Stimulated activated CD8-positive, alpha-beta memory T cell treated with anti-CD3 and anti-CD28 coated beads, Interleukin-2, amount 100 ng/mL, for 1 hour (primary cell): ENCODE measurements around the gene DHRSX.
"Not testable (repeated sequence)": the region's sequence is repeated elsewhere in the genome, so short reads cannot be mapped to it uniquely, and the experiment has no call there.

Experiments used
- DNase-seq, 2 donors: peaks; one replicate each; pipeline ENCODE4 v3.0.0-alpha.2; 2020; ENCODE audit warnings: low read depth in 2 of 2

The DHRSX gene

DNA sequence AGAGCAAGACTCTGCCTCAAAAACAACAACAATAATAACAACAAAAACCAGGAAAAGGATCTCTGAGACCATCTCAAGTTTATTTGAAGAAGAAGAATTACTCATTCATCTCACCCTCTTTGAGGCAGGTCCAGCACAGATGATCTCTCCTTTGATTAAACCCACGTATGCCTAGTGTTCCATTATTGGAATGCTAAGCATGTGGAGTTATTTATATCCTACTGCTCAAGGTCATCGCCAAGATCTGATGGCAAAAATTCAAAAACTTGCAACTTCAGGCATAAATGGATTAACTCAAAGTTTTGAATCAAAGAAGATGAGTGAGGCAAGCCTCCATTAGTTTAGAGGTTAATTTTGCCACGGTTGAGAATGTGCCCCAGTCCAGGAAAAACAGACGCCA, 184.2 kb downstream of the DHRSX start:
- DNase-seq: no peak

- no peak for DNase-seq
Observed at GRCh38 chrX:2315434-2315833, 185.3 kb downstream of the DHRSX start.

DNA sequence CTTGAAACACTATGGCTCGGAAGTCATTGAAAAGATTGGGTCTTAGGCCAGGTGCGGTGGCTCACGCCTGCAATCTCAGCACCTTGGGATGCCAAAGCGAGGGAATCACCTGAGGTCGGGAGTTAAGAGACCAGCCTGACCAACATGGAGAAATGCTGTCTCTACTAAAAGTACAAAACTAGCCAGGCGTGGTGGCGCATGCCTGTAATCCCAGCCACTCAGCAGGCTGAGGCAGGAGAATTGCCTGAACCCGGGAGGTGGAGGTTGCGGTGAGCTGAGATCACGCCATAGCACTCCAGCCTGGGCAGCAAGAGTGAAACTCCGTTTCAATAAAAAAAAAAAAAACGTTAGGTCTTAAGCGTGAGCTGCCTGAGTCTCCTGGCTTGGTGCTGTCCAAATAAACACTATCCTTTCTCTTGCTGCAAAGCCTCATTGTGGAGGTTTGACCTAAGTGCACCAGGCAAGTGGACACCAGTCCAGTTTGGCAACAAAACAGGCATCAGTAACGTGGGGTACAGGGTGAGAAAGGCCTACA, 185.9 kb downstream of the DHRSX start:
- no peak for DNase-seq

- no peak for DNase-seq
Observed at GRCh38 chrX:2313864-2314640, 186.7 kb downstream of the DHRSX start.

- not testable (repeated sequence) for DNase-seq
Observed at GRCh38 chrX:2312061-2312591, 188.7 kb downstream of the DHRSX start.

GRCh38 chrX:2311501-2311900, 189.3 kb downstream of the DHRSX start:
- no peak for DNase-seq

GRCh38 chrX:2301901-2302300, 198.9 kb downstream of the DHRSX start:
- DNase-seq: no peak

- DNase-seq: no peak
Observed at GRCh38 chrX:2299871-2300270, 200.9 kb downstream of the DHRSX start.

GRCh38 chrX:2286731-2287130, 214.0 kb downstream of the DHRSX start:
- no peak for DNase-seq

- no peak for DNase-seq
Observed at GRCh38 chrX:2284601-2285000, 216.2 kb downstream of the DHRSX start.

GRCh38 chrX:2284133-2284532, 216.6 kb downstream of the DHRSX start:
- no peak for DNase-seq

DNA sequence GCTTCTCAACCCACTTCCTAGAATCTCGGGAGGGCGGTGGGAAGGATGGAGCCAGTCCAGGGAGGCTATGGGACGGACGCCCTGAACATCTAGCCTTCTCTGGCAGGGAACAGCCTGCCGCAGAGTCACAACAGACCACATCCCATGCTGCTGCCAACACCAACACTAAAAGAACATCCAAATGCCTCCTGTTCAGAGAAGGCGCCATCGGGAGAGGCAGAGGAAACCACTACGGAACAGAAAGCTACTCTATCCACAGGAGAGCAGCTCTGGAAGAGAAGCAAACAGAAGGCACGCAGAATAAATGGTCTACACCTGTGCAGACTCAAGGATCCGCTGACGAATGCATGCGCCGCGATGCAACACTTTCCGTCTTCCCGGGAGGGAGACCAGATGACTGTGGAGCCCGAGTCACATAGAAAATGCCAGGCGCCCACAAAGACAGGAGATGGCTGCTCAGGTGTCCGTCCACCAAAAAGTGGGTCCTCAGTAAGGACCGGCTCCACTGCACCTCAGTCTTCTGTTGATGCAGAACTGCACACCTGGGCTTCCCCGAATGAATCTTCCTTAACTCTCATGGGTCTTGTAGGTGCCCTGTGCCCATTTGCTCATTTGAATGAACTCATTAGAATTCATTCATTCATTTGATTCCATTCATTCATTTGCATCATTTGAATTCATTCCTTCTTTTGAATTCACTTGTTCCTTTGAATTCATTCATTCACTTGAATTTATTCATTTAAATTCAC, 217.5 kb downstream of the DHRSX start:
- no peak for DNase-seq

- no peak for DNase-seq
Observed at GRCh38 chrX:2282490-2283090, 218.2 kb downstream of the DHRSX start.

DNA sequence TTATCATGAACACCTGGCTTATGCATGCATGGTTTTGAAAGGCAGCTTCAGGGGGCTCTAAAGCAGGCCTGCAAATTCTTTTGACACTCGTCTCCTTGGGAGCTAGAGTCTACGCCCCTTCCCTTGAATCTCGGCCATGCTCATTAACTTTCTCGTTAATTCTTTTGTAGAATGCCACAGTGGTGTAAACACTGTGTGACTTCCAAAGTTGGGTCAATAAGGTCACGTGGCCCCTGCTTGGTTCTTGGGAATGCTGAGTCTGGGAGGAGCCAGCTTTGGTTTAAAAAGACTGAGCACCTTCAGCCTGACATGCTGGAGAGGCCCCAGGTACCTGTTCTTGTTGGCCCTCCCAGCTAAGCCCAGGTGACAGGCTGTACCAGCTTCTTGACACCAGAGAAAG, 228.4 kb downstream of the DHRSX start:
- DNase-seq: no peak

DNA sequence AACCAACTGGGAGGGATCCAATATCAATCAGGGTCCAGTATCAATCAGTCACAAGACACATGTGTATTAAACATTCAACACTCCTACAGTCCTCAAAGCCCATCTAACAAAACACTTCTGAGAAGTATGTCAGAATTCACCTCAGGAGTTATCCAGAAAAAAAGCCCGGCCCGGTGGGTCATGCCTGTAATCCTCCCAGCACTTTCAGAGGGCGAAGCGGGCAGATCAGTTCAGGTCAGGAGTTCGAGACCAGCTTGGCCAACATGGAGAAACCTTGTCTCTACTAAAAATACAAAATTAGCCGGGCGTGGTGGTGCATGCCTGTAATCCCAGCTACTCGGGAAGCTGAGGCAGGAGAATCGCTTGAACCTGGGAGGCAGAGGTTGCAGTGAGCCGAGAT, 229.2 kb downstream of the DHRSX start:
- DNase-seq: not testable (repeated sequence)

GRCh38 chrX:2270783-2271182, 230.0 kb downstream of the DHRSX start:
- DNase-seq: not testable (repeated sequence)

DNA sequence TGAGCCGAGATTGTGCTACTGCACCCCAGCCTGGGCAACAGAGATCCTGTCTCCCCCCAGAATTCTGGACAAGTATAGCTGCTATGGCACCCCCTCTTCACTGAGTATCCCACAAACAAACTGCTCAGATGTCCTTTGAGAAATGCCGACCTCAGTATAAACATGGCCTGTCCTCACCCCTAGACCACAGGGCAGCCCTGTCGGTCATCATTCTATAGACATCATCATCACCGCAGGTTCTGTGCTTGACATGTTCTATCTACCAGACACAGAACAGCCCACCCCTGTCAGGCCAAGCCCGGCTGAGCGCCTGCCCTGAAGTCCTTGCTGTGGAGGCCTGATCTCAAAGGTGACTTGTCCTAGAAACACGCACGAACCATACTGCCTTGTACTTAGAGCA, 232.9 kb downstream of the DHRSX start:
- no peak for DNase-seq

- DNase-seq: no peak
Observed at GRCh38 chrX:2266445-2267349, 234.1 kb downstream of the DHRSX start.

DNA sequence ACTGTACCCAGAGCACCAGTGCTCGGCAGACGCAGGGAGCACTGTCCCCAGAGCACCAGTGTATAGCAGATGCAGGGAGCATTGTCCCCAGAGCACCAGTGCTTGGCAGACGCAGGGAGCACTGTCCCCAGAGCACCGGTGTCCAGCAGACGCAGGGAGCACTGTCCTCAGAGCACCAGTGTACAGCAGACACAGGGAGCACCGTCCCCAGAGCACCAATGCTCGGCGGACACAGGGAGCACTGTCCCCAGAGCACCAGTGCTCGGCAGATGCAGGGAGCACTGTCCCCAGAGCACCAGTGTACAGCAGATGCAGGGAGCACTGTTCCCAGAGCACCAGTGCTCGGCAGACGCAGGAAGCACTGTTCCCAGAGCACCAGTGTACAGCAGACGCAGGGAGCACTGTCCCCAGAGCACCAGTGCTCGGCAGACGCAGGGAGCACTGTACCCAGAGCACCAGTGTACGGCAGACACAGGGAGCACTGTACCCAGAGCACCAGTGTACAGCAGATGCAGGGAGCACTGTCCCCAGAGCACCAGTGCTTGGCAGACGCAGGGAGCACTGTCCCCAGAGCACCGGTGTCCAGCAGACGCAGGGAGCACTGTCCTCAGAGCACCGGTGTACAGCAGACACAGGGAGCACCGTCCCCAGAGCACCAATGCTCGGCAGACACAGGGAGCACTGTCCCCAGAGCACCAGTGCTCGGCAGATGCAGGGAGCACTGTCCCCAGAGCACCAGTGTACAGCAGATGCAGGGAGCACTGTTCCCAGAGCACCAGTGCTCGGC, 234.9 kb downstream of the DHRSX start:
- DNase-seq: not testable (repeated sequence)
